WTC11 (cell line): Measurements from ENCODE around the gene NXPE2.

ENCODE experiments used
- CTCF ChIP-seq: fragments of 200-600 bp; IDR thresholded peaks from 2 replicates; pipeline ENCODE4 v1.8.0; 2022; ENCODE audit warnings: antibody characterized with exemption
- FOXP1 ChIP-seq: sonication (generic); formaldehyde crosslinking; IDR thresholded peaks from 2 replicates; pipeline ENCODE4 v1.8.0; 2022; ENCODE audit warnings: missing genetic modification reagents, mild to moderate bottlenecking, moderate library complexity, borderline replicate concordance
- HMGA2 ChIP-seq: fragments of 250-450 bp; sonication (Bioruptor Pico); IDR thresholded peaks from 2 replicates; pipeline ENCODE4 v1.4.0; 2021; ENCODE audit warnings: mild to moderate bottlenecking, moderate library complexity
- HMGXB4 ChIP-seq: sonication (generic); formaldehyde crosslinking; IDR thresholded peaks from 2 replicates; pipeline ENCODE4 v1.8.1; 2023; ENCODE audit warnings: mild to moderate bottlenecking, moderate library complexity, missing genetic modification reagents
- MAX ChIP-seq: sonication (generic); formaldehyde crosslinking; IDR thresholded peaks from 2 replicates; pipeline ENCODE4 v1.8.0; 2022; ENCODE audit warnings: mild to moderate bottlenecking, missing genetic modification reagents
- SP1 ChIP-seq: sonication (generic); formaldehyde crosslinking; conservative IDR thresholded peaks from 2 replicates; pipeline ENCODE4 v1.8.1; 2022; ENCODE audit warnings: missing genetic modification reagents
- TEAD4 ChIP-seq: sonication (generic); formaldehyde crosslinking; IDR thresholded peaks from 2 replicates; pipeline ENCODE4 v1.8.0; 2022; ENCODE audit warnings: mild to moderate bottlenecking, missing genetic modification reagents
- ZNF512 ChIP-seq: sonication (generic); formaldehyde crosslinking; IDR thresholded peaks from 2 replicates; pipeline ENCODE4 v1.8.1; 2022; ENCODE audit warnings: missing genetic modification reagents, borderline replicate concordance
- TF ChIP-seq, protein P1 (sequence below): sonication (generic); formaldehyde crosslinking; IDR thresholded peaks from 2 replicates; pipeline ENCODE4 v1.8.1; 2023; ENCODE audit warnings: mild to moderate bottlenecking, missing genetic modification reagents
- TF ChIP-seq, protein P2 (sequence below): sonication (generic); formaldehyde crosslinking; conservative IDR thresholded peaks from 2 replicates; pipeline ENCODE4 v1.8.1; 2022; ENCODE audit warnings: mild to moderate bottlenecking, missing genetic modification reagents

GRCh38 chr11:114705280-114706024, 27.1 kb downstream of the NXPE2 start:
- no peak for TF ChIP-seq TEAD4 (CRISPR knock-in tag)
- TF ChIP-seq CTCF: no peak
- TF ChIP-seq HMGA2 (CRISPR knock-in tag): no peak
- no peak for TF ChIP-seq ZNF512
- TF ChIP-seq, protein P1, sequence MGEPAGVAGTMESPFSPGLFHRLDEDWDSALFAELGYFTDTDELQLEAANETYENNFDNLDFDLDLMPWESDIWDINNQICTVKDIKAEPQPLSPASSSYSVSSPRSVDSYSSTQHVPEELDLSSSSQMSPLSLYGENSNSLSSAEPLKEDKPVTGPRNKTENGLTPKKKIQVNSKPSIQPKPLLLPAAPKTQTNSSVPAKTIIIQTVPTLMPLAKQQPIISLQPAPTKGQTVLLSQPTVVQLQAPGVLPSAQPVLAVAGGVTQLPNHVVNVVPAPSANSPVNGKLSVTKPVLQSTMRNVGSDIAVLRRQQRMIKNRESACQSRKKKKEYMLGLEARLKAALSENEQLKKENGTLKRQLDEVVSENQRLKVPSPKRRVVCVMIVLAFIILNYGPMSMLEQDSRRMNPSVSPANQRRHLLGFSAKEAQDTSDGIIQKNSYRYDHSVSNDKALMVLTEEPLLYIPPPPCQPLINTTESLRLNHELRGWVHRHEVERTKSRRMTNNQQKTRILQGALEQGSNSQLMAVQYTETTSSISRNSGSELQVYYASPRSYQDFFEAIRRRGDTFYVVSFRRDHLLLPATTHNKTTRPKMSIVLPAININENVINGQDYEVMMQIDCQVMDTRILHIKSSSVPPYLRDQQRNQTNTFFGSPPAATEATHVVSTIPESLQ (CRISPR knock-in tag): no peak
- no peak for TF ChIP-seq HMGXB4 (CRISPR knock-in tag)
- TF ChIP-seq, protein P2, sequence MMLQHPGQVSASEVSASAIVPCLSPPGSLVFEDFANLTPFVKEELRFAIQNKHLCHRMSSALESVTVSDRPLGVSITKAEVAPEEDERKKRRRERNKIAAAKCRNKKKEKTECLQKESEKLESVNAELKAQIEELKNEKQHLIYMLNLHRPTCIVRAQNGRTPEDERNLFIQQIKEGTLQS (CRISPR knock-in tag): no peak
- TF ChIP-seq SP1 (CRISPR knock-in tag): no peak
- no peak for TF ChIP-seq FOXP1 (CRISPR knock-in tag)
- no peak for TF ChIP-seq MAX (CRISPR knock-in tag)
